Effector memory CD8-positive, alpha-beta T cell (primary cell): ENCODE data around the gene GATM.

Experiments used
- ATAC-seq: fragments of 150-1000 bp; cut with Tn5 transposase; replicated peaks from 2 replicates; pipeline ENCODE4 v1.10.0; 2021; ENCODE audit warnings: mild to moderate bottlenecking, moderate library complexity
- DNase-seq, 3 experiments: peaks; one replicate each; pipeline ENCODE4 v3.0.0; 2021
- H3K27ac Mint-ChIP-seq, 2 donors: one replicate each; pipeline ENCODE4 v1.8.0; 2022; ENCODE audit warnings: mild to moderate bottlenecking in 2 of 2, mixed read lengths in 2 of 2, moderate library complexity in 2 of 2
- H3K27me3 Mint-ChIP-seq, 2 donors: one replicate each; pipeline ENCODE4 v1.8.0; 2022; ENCODE audit warnings: mixed read lengths in 2 of 2
- H3K36me3 Mint-ChIP-seq: one replicate; pipeline ENCODE4 v1.8.0; 2022; ENCODE audit warnings: mild to moderate bottlenecking, moderate library complexity, mixed read lengths; ENCODE audit not compliant: insufficient read depth
- H3K4me1 Mint-ChIP-seq, 2 donors: one replicate each; pipeline ENCODE4 v1.8.0; 2022; ENCODE audit warnings: low read depth in 2 of 2, mixed read lengths in 2 of 2
- H3K4me3 Mint-ChIP-seq, 2 donors: one replicate each; pipeline ENCODE4 v1.8.0; 2022; ENCODE audit warnings: mild to moderate bottlenecking in 2 of 2, mixed read lengths in 2 of 2, moderate library complexity in 2 of 2
- H3K9me3 Mint-ChIP-seq, 2 donors: one replicate each; pipeline ENCODE4 v1.8.0; 2022; ENCODE audit warnings: mixed read lengths in 2 of 2
- total RNA-seq, 9 experiments: gene quantifications; one replicate each; lab custom pipeline; 2026; lab: John Stamatoyannopoulos, UW

The GATM gene
- total RNA-seq, result 0.37 to 4.3 (median 1.2) reads per million in 9 experiments

GRCh38 chr15:45378149-45378912, at the start of gene GATM:
Gene GATM (minus strand): TSS chr15:45378544. CDS start chr15:45378453, 91 bp downstream.
- Mint-ChIP-seq H3K27ac (peak within 1 kb of the TSS in 1 of 2 donors; percentile 12), H3K4me3 (peak within 1 kb of the TSS; percentile 74 to 76), H3K27me3 (peaks cover 69 to 75% of the 10 kb centered on the region in 2 donors), H3K4me1 (peaks cover 9 to 21% of the 10 kb centered on the region in 2 donors), H3K9me3 (no peaks in the 10 kb centered on the region), H3K36me3 (peaks cover 7% of the 10 kb centered on the region)
- DNase-seq (peak in 2 of 3 experiments; percentile 9 to 23), ATAC-seq (peak; percentile 75)

DNA sequence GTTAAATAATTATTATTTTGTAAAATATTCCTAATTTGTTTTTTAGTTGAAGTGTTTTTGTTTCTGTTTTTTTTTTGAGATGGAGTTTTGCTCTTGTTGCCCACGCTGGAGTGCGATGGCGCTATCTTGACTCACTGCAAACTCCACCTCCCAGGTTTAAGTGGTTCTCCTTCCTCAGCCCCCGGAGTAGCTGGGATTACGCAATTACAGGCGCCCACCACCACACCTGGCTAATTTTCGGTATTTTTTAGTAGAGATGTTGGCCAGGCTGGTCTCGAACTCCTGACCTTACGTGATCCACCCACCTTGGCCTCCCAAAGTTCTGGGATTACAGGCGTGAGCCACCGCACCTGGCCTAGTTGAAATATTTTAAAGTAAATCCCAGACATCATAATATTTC, 48.7 kb upstream of the GATM start:
- DNase-seq (no peak), ATAC-seq (no peak)
- Mint-ChIP-seq H3K36me3 (peaks cover 13% of the 10 kb centered on the region), H3K9me3 (no peaks in the 10 kb centered on the region), H3K27me3 (peaks cover 0 to under 1% of the 10 kb centered on the region in 2 donors), H3K4me3 (no peak overlapping the region), H3K4me1 (peaks cover 3% of the 10 kb centered on the region in 2 donors), H3K27ac (no peak overlapping the region)

GRCh38 chr15:45425135-45425534, 46.8 kb upstream of the GATM start:
- Mint-ChIP-seq H3K9me3 (no peaks in the 10 kb centered on the region), H3K27me3 (no peaks in the 10 kb centered on the region), H3K4me1 (peaks cover 3% of the 10 kb centered on the region in 2 donors), H3K36me3 (peaks cover 25% of the 10 kb centered on the region), H3K27ac (no peak overlapping the region), H3K4me3 (no peak overlapping the region)
- no peak for DNase-seq
- ATAC-seq, result no peak

GRCh38 chr15:45424429-45424828, 46.1 kb upstream of the GATM start:
- no peak for DNase-seq
- no peaks in the 10 kb centered on the region for H3K27me3 Mint-ChIP-seq
- H3K4me3 Mint-ChIP-seq, result no peak overlapping the region
- peaks cover 31% of the 10 kb centered on the region for H3K36me3 Mint-ChIP-seq
- no peaks in the 10 kb centered on the region for H3K4me1 Mint-ChIP-seq
- no peak for ATAC-seq
- no peak overlapping the region for H3K27ac Mint-ChIP-seq
- no peaks in the 10 kb centered on the region for H3K9me3 Mint-ChIP-seq

GRCh38 chr15:45417303-45417950, 39.1 kb upstream of the GATM start:
- no peak for ATAC-seq
- Mint-ChIP-seq H3K27me3 (no peaks in the 10 kb centered on the region), H3K36me3 (peaks cover 72% of the 10 kb centered on the region), H3K27ac (no peak overlapping the region), H3K4me3 (no peak overlapping the region), H3K9me3 (no peaks in the 10 kb centered on the region), H3K4me1 (peaks cover 16 to 23% of the 10 kb centered on the region in 2 donors)
- no peak for DNase-seq

GRCh38 chr15:45414215-45414885, 36.0 kb upstream of the GATM start:
- peak overlapping the region; percentile 2 to 15 for H3K4me3 Mint-ChIP-seq
- H3K36me3 Mint-ChIP-seq, result peaks cover 73% of the 10 kb centered on the region
- ATAC-seq (no peak), DNase-seq (no peak)
- H3K27me3 Mint-ChIP-seq, result no peaks in the 10 kb centered on the region
- no peaks in the 10 kb centered on the region for H3K9me3 Mint-ChIP-seq
- peaks cover 16 to 33% of the 10 kb centered on the region in 2 donors for H3K4me1 Mint-ChIP-seq
- H3K27ac Mint-ChIP-seq, result peak overlapping the region; percentile 29 to 55

DNA sequence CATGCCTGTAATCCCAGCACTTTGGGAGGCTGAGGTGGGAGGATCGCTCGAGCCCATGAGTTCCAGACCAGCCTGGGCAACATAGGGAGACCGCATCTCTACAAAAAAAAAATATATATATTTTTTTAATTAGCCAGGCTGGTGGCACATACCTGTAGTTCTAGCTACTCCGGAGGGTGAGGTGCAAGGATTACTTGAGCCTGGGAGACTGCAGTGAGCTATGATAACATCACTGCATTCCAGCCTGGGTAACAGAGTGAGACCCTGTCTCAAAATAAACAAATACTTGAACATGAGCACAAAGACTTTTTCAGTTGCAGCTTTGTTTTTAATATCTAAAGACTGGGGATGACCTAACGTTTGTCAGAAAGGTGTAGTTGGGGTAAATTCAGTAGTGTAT, 31.3 kb upstream of the GATM start:
- H3K27me3 Mint-ChIP-seq, result no peaks in the 10 kb centered on the region
- H3K9me3 Mint-ChIP-seq, result no peaks in the 10 kb centered on the region
- DNase-seq (no peak), ATAC-seq (no peak)
- H3K27ac Mint-ChIP-seq, result peak overlapping the region in 1 of 2 donors; percentile 25
- H3K4me1 Mint-ChIP-seq, result peaks cover 19 to 51% of the 10 kb centered on the region in 2 donors
- no peak overlapping the region for H3K4me3 Mint-ChIP-seq
- H3K36me3 Mint-ChIP-seq, result peaks cover 70% of the 10 kb centered on the region

DNA sequence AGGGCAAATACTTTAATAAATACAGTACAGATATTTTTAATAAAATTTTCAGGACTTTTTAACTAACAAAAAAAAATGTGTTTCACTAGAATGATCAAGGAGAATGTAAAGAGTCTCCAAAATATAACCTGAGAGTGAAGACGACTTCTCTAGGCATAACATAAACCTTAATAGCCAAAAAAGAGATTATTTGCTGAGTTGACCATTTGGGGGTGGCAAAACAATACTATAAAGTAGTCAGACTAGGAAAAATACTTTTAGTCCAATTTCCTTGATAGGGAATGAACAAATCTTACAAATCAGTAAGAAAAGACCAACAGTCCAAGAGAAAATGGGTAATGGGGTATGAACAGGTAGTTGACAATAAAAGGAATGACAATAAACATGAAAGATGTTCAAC, 29.4 kb upstream of the GATM start:
- Mint-ChIP-seq H3K27ac (no peak overlapping the region), H3K4me3 (no peak overlapping the region), H3K27me3 (no peaks in the 10 kb centered on the region), H3K9me3 (no peaks in the 10 kb centered on the region), H3K4me1 (peaks cover 10 to 43% of the 10 kb centered on the region in 2 donors), H3K36me3 (peaks cover 57% of the 10 kb centered on the region)
- DNase-seq, result no peak
- no peak for ATAC-seq

- Mint-ChIP-seq H3K27ac (peak overlapping the region; percentile 91 to 93), H3K4me1 (peaks cover 18 to 36% of the 10 kb centered on the region in 2 donors), H3K27me3 (no peaks in the 10 kb centered on the region), H3K4me3 (peak overlapping the region; percentile 87 to 90), H3K36me3 (peaks cover 23% of the 10 kb centered on the region), H3K9me3 (no peaks in the 10 kb centered on the region)
- ATAC-seq (peak; percentile 3), DNase-seq (peak in 2 of 3 experiments; percentile 1 to 14)
Observed at GRCh38 chr15:45402955-45403877, 24.9 kb upstream of the GATM start.

- DNase-seq (peak; percentile 86 to 96 (median 96)), ATAC-seq (peak; percentile 90)
- H3K36me3 Mint-ChIP-seq, result peaks cover 15% of the 10 kb centered on the region
- H3K9me3 Mint-ChIP-seq, result no peaks in the 10 kb centered on the region
- peak overlapping the region; percentile 91 to 93 for H3K27ac Mint-ChIP-seq
- peak overlapping the region; percentile 87 to 90 for H3K4me3 Mint-ChIP-seq
- peaks cover 18 to 36% of the 10 kb centered on the region in 2 donors for H3K4me1 Mint-ChIP-seq
- H3K27me3 Mint-ChIP-seq, result peaks cover 2 to 4% of the 10 kb centered on the region in 2 donors
Observed at GRCh38 chr15:45402162-45402954, 24.0 kb upstream of the GATM start.

- ATAC-seq, result no peak
- Mint-ChIP-seq H3K4me1 (peaks cover 18 to 31% of the 10 kb centered on the region in 2 donors), H3K4me3 (peak overlapping the region; percentile 87 to 90), H3K27me3 (peaks cover 8 to 10% of the 10 kb centered on the region in 2 donors), H3K36me3 (peaks cover 10% of the 10 kb centered on the region), H3K27ac (peak overlapping the region; percentile 91 to 93), H3K9me3 (no peaks in the 10 kb centered on the region)
- no peak for DNase-seq
Observed at GRCh38 chr15:45401665-45402161, 23.4 kb upstream of the GATM start.
